Raji (cell line): Measurements from ENCODE around the gene C10orf143.

Experiments used
- POLR2A ChIP-seq: IDR thresholded peaks from 2 replicates; pipeline ENCODE4 v1.6.1; 2011; ENCODE audit warnings: low read depth, low read length, control low read depth; ENCODE audit not compliant: insufficient read depth

The C10orf143 gene

DNA sequence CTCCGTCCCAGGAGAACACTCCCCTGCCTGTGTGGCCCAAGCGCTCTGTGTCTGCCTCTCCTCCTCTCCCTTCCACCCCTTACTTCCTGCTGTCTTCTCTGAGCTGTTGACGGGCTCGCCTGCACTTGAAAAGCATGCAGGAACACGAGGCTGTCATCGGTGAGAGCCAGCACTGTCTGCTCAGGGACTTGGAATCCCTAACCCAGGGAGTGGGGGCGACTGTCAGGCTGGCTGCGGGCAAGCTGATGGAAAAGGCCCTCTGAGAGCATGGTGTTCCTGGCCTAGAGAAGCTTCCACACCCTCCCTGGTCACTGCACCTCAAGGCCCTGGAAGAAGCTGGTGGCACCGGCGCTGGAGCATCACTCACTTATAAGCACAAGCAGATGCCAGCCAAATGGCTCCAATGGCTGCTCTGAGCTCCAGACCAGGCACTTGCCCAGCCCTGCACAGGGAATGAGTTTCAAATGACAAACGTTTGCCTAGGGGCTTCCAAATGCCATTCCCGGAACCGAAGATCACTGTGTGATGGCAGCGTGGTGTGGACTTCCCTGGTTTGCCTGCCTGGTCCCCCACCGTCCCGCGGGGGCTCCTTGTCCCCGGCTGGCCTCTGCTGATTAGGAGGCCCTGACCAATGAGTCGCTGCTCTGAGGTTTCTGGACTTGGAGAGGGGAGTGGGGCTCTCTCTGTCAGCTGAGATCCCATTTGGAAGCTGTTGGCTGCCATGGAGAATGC, 89.8 kb downstream of the C10orf143 start:
- TF ChIP-seq POLR2A: no peak

DNA sequence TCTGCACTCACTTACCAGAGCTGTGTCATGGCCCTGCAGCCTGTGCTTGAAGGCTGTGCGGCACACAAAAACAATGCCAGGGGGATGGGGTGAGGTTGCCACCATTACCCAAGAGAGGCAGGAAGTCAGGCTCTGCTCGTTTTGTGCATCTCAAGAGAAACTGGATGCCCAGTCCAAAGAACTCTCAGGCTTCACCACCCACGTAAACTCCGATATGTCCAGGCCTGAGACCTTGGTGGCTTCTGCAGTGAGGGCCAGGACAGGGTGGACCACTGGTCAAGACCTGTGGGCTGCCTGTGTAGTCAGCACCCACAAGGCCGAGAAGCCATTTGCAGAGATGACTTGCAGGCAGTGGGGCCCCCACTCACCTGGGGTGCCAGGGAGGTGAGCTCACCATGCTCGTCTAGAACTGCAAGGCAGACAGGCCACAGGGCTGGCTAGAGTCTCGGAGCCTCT, 91.9 kb downstream of the C10orf143 start:
- TF ChIP-seq POLR2A: no peak

DNA sequence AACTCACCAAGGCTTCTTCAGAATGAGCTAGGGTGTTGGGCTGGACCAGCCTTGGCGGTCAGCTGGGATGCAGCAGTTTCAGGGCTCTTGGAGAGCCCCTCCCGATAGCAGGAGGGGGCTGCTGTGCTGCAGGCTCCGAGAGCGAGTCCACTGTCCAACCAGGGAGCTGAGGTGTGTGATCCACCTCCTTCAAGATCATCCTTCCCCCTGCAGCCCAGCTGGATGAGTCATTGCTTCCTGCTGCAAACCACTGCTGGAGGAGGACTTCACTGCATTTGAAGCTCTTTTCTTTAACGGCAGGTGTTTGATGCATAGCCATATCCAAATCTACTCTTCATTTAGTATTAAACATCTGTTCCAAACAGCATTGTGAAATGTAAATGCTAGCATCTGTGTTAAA, 92.4 kb downstream of the C10orf143 start:
- no peak for TF ChIP-seq POLR2A

DNA sequence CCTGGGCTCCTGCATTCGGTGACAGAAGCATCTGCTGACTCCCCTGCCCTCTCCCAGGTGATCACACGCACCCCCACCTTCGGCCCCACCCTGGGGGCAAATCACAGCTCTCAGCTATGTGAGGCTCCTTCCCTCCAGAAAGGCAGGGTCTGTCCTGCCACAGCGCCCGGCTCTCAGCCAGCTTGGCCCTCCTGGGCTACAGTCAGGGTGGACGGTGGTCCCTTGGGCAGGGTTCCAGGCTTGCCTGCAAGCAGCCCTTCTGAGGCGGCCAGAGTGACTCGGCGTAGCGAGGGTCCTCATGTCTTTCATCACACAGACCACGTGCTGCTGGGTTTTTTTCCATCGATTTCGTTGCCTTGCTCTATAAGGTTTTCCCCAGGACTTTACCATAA, 93.0 kb downstream of the C10orf143 start:
- no peak for TF ChIP-seq POLR2A

DNA sequence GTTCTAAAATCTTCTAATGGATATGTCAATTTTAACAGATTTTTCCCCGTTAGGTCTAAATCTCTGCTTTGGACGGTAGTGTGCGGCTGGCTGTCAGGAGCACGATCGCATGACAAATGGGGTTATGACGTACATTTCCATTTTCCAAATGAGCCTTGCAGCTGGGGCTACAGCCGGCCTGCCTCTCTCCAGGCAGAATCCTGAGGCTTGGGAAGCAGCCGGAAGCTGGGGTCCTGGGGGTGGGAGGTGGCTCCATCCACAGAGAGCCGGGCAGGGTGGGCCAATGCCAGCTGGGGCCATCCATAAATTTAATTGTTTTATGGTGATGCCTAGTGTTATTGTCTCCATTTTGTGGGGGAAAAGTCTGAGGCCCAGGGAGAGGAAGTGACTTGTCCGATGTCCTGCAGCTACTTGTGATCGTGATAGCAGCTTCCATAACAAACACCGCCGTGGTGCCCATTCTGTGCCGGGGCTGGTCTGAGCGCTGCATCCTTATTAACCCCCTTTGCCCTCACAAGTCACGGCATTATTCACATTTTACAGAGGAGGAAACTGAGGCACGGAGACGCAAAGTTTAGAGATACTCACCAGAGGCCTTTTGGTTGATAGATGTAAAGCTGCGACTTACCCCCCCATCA, 93.5 kb downstream of the C10orf143 start:
- TF ChIP-seq POLR2A: no peak

DNA sequence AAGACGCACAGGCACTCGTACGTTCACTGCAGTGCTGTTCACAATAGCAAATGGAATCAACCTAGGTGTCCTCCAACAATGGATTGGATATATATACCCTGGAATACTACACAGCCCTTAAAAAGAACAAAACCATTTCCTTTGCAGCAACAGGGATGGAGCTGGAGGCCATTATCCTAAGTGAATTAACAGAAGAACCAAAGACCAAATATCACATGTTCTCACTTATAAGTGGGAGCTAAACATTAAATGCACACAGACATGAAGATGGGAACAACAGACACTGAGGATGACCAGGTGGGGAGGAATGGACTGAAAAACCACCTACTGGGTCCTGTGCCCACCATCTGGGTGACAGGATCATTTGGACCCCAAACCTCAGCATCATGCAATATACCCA, 94.5 kb downstream of the C10orf143 start:
- no peak for TF ChIP-seq POLR2A

DNA sequence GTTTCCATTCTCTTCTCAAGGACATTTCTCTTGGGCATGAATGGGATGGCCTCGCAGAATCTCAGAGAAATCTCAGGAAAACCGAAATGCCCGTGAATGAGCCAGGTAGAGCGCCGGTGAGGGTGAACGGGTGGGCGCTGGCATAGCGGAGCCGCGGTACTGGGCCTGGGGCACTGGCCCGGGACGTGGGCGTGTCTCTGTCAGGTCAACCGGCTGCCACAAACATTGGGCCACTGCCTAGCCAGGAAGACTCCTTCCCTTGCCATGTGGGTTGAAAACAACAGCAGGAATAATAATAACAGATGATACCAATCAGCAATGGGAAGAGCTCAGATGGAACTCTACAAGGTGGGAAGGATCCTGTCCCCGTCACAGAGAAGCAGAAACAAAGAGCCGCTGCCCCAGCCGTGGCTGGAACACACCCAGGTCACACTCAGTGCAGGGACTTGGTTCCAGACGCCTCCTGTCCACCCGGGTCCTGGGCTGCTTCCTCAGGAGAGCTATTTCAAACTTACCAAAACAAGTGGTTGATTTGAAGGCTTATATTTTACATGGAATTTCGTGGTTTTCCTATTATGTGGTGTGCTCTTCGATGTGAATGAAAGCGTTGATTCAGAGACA, 95.4 kb downstream of the C10orf143 start:
- TF ChIP-seq POLR2A: no peak

DNA sequence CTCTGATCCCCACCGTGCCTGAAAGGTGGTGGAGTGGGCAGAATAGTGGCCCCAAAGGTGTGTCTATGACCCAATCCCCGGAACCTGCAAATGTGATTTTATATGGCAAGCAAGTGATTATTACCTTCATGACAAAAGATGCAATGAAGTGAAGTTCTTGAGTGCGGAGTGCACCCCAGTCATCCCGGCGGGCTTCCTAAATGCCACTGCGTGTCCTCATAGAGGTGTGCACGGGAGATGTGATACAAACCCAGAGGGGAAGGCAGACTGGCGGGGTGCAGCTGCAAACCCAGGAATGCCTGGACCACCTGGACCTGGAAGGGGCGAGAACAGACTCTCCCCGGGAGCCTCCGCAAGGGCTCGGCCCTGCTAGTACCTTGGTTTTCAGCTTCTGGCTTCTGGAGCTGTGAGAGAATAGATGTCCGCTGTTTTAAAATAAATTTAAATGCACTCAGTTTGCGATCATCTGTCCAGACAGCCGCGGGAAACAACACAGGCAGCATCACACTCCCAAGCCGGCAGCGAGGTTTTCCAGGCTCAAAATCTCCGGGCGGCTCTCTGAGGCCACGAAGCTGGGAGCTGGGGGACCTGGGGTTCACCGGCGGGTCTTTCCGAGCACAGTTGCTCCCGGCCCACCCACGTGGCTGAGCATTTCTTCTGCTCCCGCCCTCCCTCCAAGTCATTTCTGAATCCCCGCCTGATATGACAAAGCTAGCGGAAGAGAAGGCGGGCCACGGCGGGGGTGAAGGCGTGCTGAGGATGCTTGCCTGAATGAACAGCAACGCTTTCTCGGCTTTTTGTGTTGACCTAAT, 96.2 kb downstream of the C10orf143 start:
- TF ChIP-seq POLR2A: no peak
